Superior temporal gyrus (tissue), 1 donor: ENCODE data around the gene CFAP100.

Experiments
- DNase-seq: peaks from one replicate; pipeline ENCODE4 v3.0.0-alpha.2; 2016; ENCODE audit errors: extremely low spot score

The CFAP100 gene

GRCh38 chr3:126394179-126394976 lies at the start of gene CFAP100:
Gene CFAP100, plus strand, starts transcription at chr3:126394909. Its CDS starts 1,092 bp downstream, at chr3:126396001.
- DNase-seq, result peak; percentile 16

GRCh38 chr3:126345231-126345630 lies 49.5 kb upstream of the CFAP100 start:
- DNase-seq, result no peak

- no peak for DNase-seq
Measured at GRCh38 chr3:126345641-126346460, 48.9 kb upstream of the CFAP100 start.

GRCh38 chr3:126346466-126346865 lies 48.2 kb upstream of the CFAP100 start:
- no peak for DNase-seq

GRCh38 chr3:126347543-126348161 lies 47.1 kb upstream of the CFAP100 start:
- DNase-seq, result no peak

- no peak for DNase-seq
Measured at GRCh38 chr3:126348308-126348920, 46.3 kb upstream of the CFAP100 start.

- no peak for DNase-seq
Measured at GRCh38 chr3:126349071-126349470, 45.6 kb upstream of the CFAP100 start.

GRCh38 chr3:126349611-126350501 lies 44.9 kb upstream of the CFAP100 start:
- no peak for DNase-seq

- DNase-seq, result no peak
Measured at GRCh38 chr3:126350502-126351085, 44.1 kb upstream of the CFAP100 start.

GRCh38 chr3:126351086-126351770 lies 43.5 kb upstream of the CFAP100 start:
- no peak for DNase-seq

GRCh38 chr3:126351771-126352475 lies 42.8 kb upstream of the CFAP100 start:
- DNase-seq, result no peak

- DNase-seq, result no peak
Measured at GRCh38 chr3:126352476-126353454, 41.9 kb upstream of the CFAP100 start.

GRCh38 chr3:126353694-126354321 lies 40.9 kb upstream of the CFAP100 start:
- no peak for DNase-seq

- no peak for DNase-seq
Measured at GRCh38 chr3:126354776-126355175, 39.9 kb upstream of the CFAP100 start.

- DNase-seq, result no peak
Measured at GRCh38 chr3:126355251-126355650, 39.5 kb upstream of the CFAP100 start.

- peak; percentile 93 for DNase-seq
Measured at GRCh38 chr3:126355777-126356372, 38.8 kb upstream of the CFAP100 start.
